Stimulated activated effector memory CD8-positive, alpha-beta T cell treated with anti-CD3 and anti-CD28 coated beads, Interleukin-12 subunit alpha, Interleukin-12 subunit beta, amount 100 ng/mL, for 72 hours (primary cell): ENCODE results near the gene NPY4R.
"Not testable (repeated sequence)": the region's sequence is repeated elsewhere in the genome, so short reads cannot be mapped to it uniquely, and the experiment has no call there.

Experiments used
- ATAC-seq: fragments of 150-1000 bp; cut with Tn5 transposase; 2 replicates; pipeline ENCODE4 v1.10.0; 2021
- DNase-seq, 2 donors: peaks; one replicate each; pipeline ENCODE4 v3.0.0; 2021 to 2022; ENCODE audit warnings: low spot score in 2 of 2
- H3K27ac Mint-ChIP-seq: one replicate; pipeline ENCODE4 v1.8.0; 2022; ENCODE audit warnings: mild to moderate bottlenecking, mixed read lengths
- H3K36me3 Mint-ChIP-seq: one replicate; pipeline ENCODE4 v1.8.0; 2022; ENCODE audit warnings: mild to moderate bottlenecking, mixed read lengths
- H3K4me1 Mint-ChIP-seq: one replicate; pipeline ENCODE4 v1.8.0; 2022; ENCODE audit warnings: mixed read lengths
- H3K4me3 Mint-ChIP-seq: one replicate; pipeline ENCODE4 v1.8.0; 2022; ENCODE audit warnings: mild to moderate bottlenecking, mixed read lengths
- H3K9me3 Mint-ChIP-seq: one replicate; pipeline ENCODE4 v1.8.0; 2022; ENCODE audit warnings: mixed read lengths

NPY4R gene

DNA sequence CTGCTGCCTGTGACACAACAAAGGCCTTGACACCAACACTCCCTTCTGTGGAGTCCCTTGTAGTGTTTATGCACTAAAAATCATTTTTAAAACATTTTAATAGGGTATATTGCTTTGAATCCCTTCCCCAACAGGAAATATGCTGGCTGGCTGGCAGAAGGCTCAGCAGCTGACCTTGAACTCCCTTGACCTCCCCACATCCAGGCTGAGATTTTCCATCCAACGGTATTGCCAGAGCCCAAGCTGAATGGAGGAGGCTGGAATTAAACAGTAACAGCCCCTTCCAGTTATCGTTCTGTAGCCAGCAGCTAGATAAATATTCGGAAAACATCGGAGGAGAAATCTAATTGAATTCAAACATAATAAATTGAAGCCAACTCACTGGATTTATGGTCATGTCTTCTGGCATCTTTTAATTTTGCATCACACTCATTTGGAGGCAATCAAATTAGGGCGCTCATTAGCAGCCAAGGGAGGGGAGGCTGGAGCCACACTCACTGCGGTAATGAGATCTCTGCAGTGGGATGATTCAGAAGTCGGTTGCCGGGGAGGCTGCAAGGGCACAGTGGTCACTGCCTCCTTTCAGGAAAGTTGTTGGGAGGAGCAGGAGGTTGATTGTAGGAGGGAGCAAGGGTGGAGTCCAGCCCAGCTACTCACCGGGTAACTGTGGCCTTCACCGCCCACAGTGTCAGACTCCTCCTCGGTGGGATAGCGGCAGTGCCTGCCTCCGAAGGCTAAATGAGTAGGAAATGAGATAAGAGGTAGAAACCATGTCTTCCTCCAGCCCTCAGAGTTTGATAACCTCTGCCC lies 46.0 kb downstream of the NPY4R start:
- not testable (repeated sequence) for H3K9me3 Mint-ChIP-seq, DNase-seq, H3K4me1 Mint-ChIP-seq, H3K4me3 Mint-ChIP-seq, H3K36me3 Mint-ChIP-seq, H3K27ac Mint-ChIP-seq, ATAC-seq

DNA sequence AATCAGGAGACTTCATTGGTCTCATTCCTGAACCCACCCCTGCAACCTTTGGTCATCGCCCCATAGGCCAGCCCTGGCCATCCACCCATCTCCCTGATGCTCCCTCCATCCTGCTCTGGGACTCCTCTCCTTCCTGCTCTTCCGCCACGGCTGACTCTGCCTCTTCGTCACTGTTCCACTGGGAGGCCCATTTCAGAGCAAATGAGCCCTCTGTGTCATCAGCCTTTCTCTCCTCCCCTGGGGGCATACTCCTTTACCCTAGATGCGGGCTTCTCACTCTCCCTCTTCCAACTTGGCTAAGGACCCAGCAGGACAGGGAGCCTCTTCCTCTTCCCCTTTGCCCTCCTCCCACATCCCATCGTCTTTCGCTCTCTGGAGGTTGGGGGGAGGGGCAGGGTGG lies 47.5 kb downstream of the NPY4R start:
- not testable (repeated sequence) for H3K9me3 Mint-ChIP-seq, DNase-seq, H3K27ac Mint-ChIP-seq, H3K4me1 Mint-ChIP-seq, H3K36me3 Mint-ChIP-seq, ATAC-seq, H3K4me3 Mint-ChIP-seq

DNA sequence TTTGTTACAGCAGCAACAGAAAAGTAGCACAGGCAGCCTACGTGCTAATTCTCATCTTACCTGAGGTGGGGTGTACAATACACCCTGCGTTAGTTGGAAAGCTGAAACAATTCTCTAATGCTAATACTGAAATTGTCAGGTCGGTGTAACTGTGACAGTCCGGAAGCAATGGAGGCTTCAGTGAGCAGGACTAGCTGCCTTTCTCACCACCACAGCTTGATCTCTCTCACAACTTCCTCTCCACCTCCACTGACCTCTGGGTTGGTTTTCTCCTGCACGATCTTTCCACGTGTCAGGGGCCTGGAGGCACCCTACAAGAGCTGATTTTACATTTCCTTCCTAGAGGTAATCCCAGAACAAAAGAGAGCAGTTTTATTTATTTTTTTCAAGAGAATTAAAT lies 50.5 kb downstream of the NPY4R start:
- ATAC-seq, H3K9me3 Mint-ChIP-seq, H3K27ac Mint-ChIP-seq, H3K4me3 Mint-ChIP-seq, H3K4me1 Mint-ChIP-seq, H3K36me3 Mint-ChIP-seq, DNase-seq: not testable (repeated sequence)

DNA sequence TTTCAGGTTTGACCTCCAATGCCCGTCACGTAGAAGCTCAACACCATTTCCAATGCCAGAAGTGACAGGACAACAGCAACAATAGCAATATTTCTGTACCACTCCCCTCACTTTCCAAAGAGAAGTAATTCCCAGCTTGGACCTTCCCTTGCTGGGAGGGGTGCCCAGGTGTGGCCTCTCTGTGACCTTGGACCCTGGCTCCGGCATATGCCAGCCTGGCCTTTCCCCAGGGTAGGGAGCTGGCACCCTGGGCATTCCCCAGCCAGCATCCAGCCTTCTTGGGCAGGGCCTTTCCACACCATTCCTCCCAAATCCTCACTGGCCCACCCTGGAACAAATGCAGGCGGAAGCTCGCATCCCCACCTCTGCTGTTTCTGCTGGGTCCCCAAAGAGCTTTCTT lies 53.1 kb downstream of the NPY4R start:
- H3K36me3 Mint-ChIP-seq, DNase-seq, H3K4me3 Mint-ChIP-seq, H3K4me1 Mint-ChIP-seq, H3K9me3 Mint-ChIP-seq, ATAC-seq, H3K27ac Mint-ChIP-seq: not testable (repeated sequence)

- H3K9me3 Mint-ChIP-seq, H3K4me3 Mint-ChIP-seq, H3K36me3 Mint-ChIP-seq, H3K4me1 Mint-ChIP-seq, ATAC-seq, DNase-seq, H3K27ac Mint-ChIP-seq: not testable (repeated sequence)
These were observed 54.6 kb downstream of the NPY4R start for GRCh38 chr10:46411123-46411522.
